HepG2 (cell line): Measurements from ENCODE around the gene FGD2. TPM values are rescaled to one million over a fixed set of nuclear protein-coding genes. Genes with fewer than 3 reads are reported as not detected.

Source experiments
- ATAC-seq: fragments of 200-7000 bp; cut with Tn5 transposase; 3 replicates; pipeline ENCODE4 v1.9.1; 2020; ENCODE audit warnings: mild to moderate bottlenecking, moderate library complexity
- BruUV-seq: library from RNA; stranded (reverse); fragments of 400-500 nt; replicated peaks from 2 replicates; lab custom pipeline; 2021; lab: Mats Ljungman, UMichigan
- CTCF ChIA-PET: fragments of 300-600 bp; formaldehyde crosslinking; extraction: SDS; loops from one replicate; lab custom pipeline; 2021; ENCODE audit warnings: low total read pairs, inconsistent platforms, low intra/inter-chr PET ratio; lab: Yijun Ruan, JAX
- POLR2A ChIA-PET: fragments of 350-600 bp; sonication (Branson Sonifier 250); formaldehyde crosslinking; loops from one replicate; lab custom pipeline; 2020; ENCODE audit warnings: antibody characterized with exemption, inconsistent platforms; lab: Yijun Ruan, JAX
- DNase-seq: peaks from one replicate; pipeline ENCODE4 v3.0.0-alpha.2; 2015; ENCODE audit warnings: low spot score
- FAIRE-seq: peaks from 3 replicates; lab custom pipeline; 2011; peaks lifted over from hg19 to GRCh38; lab: Jason Lieb, UNC
- H2AFZ ChIP-seq: one replicate; pipeline ENCODE4 v1.6.1; 2011; ENCODE audit warnings: low read length, inconsistent platforms
- H3K27ac ChIP-seq: fragments of 300-600 bp; 3 replicates; pipeline ENCODE4 v1.8.0; 2011; ENCODE audit warnings: mixed run types, mild to moderate bottlenecking, mixed read lengths, low read length, inconsistent platforms; ENCODE audit not compliant: insufficient read depth; ENCODE audit errors: extremely low read length
- H3K27me3 ChIP-seq, 2 experiments: fragments of 200-600 bp in 1 of 2; 2 replicates in 1 of 2; 3 replicates in 1 of 2; pipeline versions ENCODE4 v1.6.0 to v1.8.0; 2011; ENCODE audit warnings: low read length in 2 of 2, mild to moderate bottlenecking in 2 of 2, moderate library complexity in 2 of 2, inconsistent platforms in 1 of 2; ENCODE audit not compliant: insufficient read depth in 2 of 2, control insufficient read depth in 1 of 2
- H3K36me3 ChIP-seq, 2 experiments: fragments of 200-600 bp in 1 of 2; replicated peaks in 1 of 2; 2 replicates in 1 of 2; 3 replicates in 1 of 2; pipeline versions ENCODE4 v1.5.1 to v1.8.0; 2011; ENCODE audit warnings: low read length in 2 of 2, inconsistent platforms in 1 of 2; ENCODE audit not compliant: insufficient read depth in 2 of 2, control insufficient read depth in 1 of 2
- H3K4me1 ChIP-seq: 2 replicates; pipeline ENCODE4 v1.5.1; 2012; ENCODE audit warnings: low read length, inconsistent platforms; ENCODE audit not compliant: insufficient read depth
- H3K4me2 ChIP-seq: 2 replicates; pipeline ENCODE4 v1.6.0; 2011; ENCODE audit warnings: low read depth, low read length, inconsistent platforms
- H3K4me3 ChIP-seq, 3 experiments: fragments of 200-600 bp in 1 of 3; sonication (generic), shearing (Covaris generic) in 1 of 3; replicated peaks in 1 of 3; 2 replicates each; pipeline ENCODE4 v1.5.1; 2011 to 2016; ENCODE audit warnings: low read length in 3 of 3, inconsistent platforms in 2 of 3, low read depth in 2 of 3, mild to moderate bottlenecking in 2 of 3, control low read depth in 1 of 3, mixed read lengths in 1 of 3; ENCODE audit not compliant: insufficient read depth in 1 of 3
- H3K79me2 ChIP-seq: one replicate; pipeline ENCODE4 v1.6.1; 2011; ENCODE audit warnings: low read length, inconsistent platforms; ENCODE audit not compliant: insufficient read depth
- H3K9ac ChIP-seq: 2 replicates; pipeline ENCODE4 v1.6.0; 2011; ENCODE audit warnings: mild to moderate bottlenecking, low read depth, low read length, inconsistent platforms; ENCODE audit not compliant: insufficient read depth
- H3K9me3 ChIP-seq: 2 replicates; pipeline ENCODE4 v1.5.1; 2012; ENCODE audit warnings: mild to moderate bottlenecking, low read length
- H4K20me1 ChIP-seq: 2 replicates; pipeline ENCODE4 v1.6.0; 2011; ENCODE audit warnings: inconsistent platforms, mild to moderate bottlenecking, low read length, moderate library complexity; ENCODE audit not compliant: insufficient read depth
- GPN1 ChIP-seq: sonication (generic); formaldehyde crosslinking; IDR thresholded peaks from 2 replicates; pipeline ENCODE4 v1.5.1; 2020; ENCODE audit warnings: missing genetic modification reagents, borderline replicate concordance
- ISL2 ChIP-seq: sonication (generic); formaldehyde crosslinking; IDR thresholded peaks from 2 replicates; pipeline ENCODE4 v1.5.0; 2020; ENCODE audit warnings: missing genetic modification reagents
- SOX5 ChIP-seq: IDR thresholded peaks from 2 replicates; pipeline ENCODE4 v1.6.1; 2016; ENCODE audit warnings: borderline replicate concordance
- ZNF569 ChIP-seq: sonication (generic); formaldehyde crosslinking; IDR thresholded peaks from 2 replicates; pipeline ENCODE4 v1.5.0; 2020; ENCODE audit warnings: mild to moderate bottlenecking, missing genetic modification reagents, moderate library complexity, borderline replicate concordance
- ZNF792 ChIP-seq: IDR thresholded peaks from 2 replicates; pipeline ENCODE4 v1.6.1; 2016
- WGBS: methylation state at CpG from one replicate; pipeline ENCODE4 v1.1.6; 2017; ENCODE audit warnings: low lambda C conversion rate; 5-methylcytosine and 5-hydroxymethylcytosine counted together
- in situ Hi-C: cut with HindIII; loops from 2 replicates; pipeline ENCODE4 v1.10.0; 2017; ENCODE audit warnings: low pct_unique_long_range_greater_than_20kb; ENCODE audit not compliant: extremely low pct_ligation_motif_present
- intact Hi-C: fragments of 100-400 bp; cut with micrococcal nuclease; formaldehyde crosslinking; loops from one replicate; pipeline ENCODE4 v1.10.0; 2022; ENCODE audit not compliant: unreplicated experiment
- polyA plus RNA-seq, 8 experiments: library from polyadenylated mRNA; depleted of rRNA in 3 of 8; stranded (reverse) in 7 of 8; unstranded in 1 of 8; fragments of >200 nt; fragmentation: Illumina TruSeq in 4 of 8; extraction: Trizol in 4 of 8; gene quantifications; 2 replicates each; pipeline versions ENCODE4 v1.2.1 to v1.2.3, GENCODE V29; 2011 to 2016; ENCODE audit warnings: low read depth in 4 of 8, missing spikeins in 1 of 8, mixed read lengths in 1 of 8; ENCODE audit not compliant: insufficient read depth in 1 of 8
- total RNA-seq, 5 experiments: library from RNA; depleted of rRNA; stranded (reverse); fragments of >200 nt; fragmentation: Illumina TruSeq; extraction: Trizol; gene quantifications; 2 replicates each; pipeline ENCODE4 v1.2.3, GENCODE V29; 2016; ENCODE audit warnings: low read depth in 1 of 5
- TF ChIP-seq, protein P1 (sequence below): sonication (generic); formaldehyde crosslinking; IDR thresholded peaks from 2 replicates; pipeline ENCODE4 v1.8.0; 2022; ENCODE audit warnings: mild to moderate bottlenecking, missing genetic modification reagents, borderline replicate concordance
- TF ChIP-seq, protein P2 (sequence below): sonication (generic); formaldehyde crosslinking; IDR thresholded peaks from 2 replicates; pipeline ENCODE4 v1.5.0; 2020; ENCODE audit warnings: mild to moderate bottlenecking, missing genetic modification reagents, moderate library complexity
- TF ChIP-seq, protein P3 (sequence below): sonication (generic); formaldehyde crosslinking; IDR thresholded peaks from 2 replicates; pipeline ENCODE4 v1.5.0; 2020; ENCODE audit warnings: missing genetic modification reagents, mild to moderate bottlenecking, borderline replicate concordance
- TF ChIP-seq, protein P4 (sequence below): sonication (generic); formaldehyde crosslinking; IDR thresholded peaks from 2 replicates; pipeline ENCODE4 v1.4.0; 2020; ENCODE audit warnings: mild to moderate bottlenecking, missing genetic modification reagents

The FGD2 gene
- total and polyA plus RNA-seq, 2 of the 13 experiments (the other 11 are each of a cell fraction or from before 2014, with no cell fraction given), result not detected

DNA sequence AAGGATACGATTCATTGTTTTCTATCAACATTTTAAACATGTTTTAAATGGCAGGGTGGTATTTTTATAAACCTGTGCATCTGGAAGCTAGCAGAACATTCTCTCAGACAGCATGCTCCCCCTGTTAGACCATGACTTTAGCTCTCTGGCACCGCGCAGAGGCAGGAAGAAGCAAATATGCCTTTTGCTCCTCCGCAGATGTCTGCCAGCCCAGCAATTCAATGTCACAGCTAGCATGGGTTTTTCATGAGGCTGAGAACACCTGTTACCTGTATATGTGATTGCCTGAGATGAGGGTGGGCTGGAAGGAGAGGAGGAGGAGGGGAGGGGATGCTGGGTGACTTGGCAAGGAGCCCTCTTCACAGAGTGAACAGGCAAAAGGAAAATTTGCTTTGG lies 26.1 kb upstream of the FGD2 start:
- Histone ChIP-seq H3K4me2 (no peak overlapping the region), H4K20me1 (no peaks in the 10 kb centered on the region; the same call in none of the 2 replicates), H3K4me1 (peaks cover 14% of the 10 kb centered on the region), H3K36me3 (peaks cover 42 to 63% of the 10 kb centered on the region in 2 experiments), H3K4me3 (no peak overlapping the region), H3K9ac (no peak overlapping the region), H3K9me3 (no peaks in the 10 kb centered on the region), H3K27ac (no peak overlapping the region), H2AFZ (no peak overlapping the region), H3K79me2 (peaks cover 40% of the 10 kb centered on the region), H3K27me3 (no peaks in the 10 kb centered on the region)
- WGBS, result 91% methylated on average over 4 of the region's 4 CpGs
- FAIRE-seq (peak; percentile 18), ATAC-seq (no peak), DNase-seq (no peak)
- ChIA-PET POLR2A (no interaction called here), CTCF (no interaction called here)
- no TSS peak for BruUV-seq
- TF ChIP-seq, protein P1, sequence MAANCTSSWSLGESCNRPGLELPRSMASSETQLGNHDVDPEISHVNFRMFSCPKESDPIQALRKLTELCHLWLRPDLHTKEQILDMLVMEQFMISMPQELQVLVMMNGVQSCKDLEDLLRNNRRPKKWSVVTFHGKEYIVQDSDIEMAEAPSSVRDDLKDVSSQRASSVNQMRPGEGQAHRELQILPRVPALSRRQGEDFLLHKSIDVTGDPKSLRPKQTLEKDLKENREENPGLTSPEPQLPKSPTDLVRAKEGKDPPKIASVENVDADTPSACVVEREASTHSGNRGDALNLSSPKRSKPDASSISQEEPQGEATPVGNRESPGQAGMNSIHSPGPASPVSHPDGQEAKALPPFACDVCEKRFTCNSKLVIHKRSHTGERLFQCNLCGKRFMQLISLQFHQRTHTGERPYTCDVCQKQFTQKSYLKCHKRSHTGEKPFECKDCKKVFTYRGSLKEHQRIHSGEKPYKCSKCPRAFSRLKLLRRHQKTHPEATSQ (CRISPR knock-in tag), result no peak
- TF ChIP-seq, protein P2, sequence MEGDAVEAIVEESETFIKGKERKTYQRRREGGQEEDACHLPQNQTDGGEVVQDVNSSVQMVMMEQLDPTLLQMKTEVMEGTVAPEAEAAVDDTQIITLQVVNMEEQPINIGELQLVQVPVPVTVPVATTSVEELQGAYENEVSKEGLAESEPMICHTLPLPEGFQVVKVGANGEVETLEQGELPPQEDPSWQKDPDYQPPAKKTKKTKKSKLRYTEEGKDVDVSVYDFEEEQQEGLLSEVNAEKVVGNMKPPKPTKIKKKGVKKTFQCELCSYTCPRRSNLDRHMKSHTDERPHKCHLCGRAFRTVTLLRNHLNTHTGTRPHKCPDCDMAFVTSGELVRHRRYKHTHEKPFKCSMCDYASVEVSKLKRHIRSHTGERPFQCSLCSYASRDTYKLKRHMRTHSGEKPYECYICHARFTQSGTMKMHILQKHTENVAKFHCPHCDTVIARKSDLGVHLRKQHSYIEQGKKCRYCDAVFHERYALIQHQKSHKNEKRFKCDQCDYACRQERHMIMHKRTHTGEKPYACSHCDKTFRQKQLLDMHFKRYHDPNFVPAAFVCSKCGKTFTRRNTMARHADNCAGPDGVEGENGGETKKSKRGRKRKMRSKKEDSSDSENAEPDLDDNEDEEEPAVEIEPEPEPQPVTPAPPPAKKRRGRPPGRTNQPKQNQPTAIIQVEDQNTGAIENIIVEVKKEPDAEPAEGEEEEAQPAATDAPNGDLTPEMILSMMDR (CRISPR knock-in tag), result 0 out of 2 replicates have a peak, but pooled peaks have one; percentile 14
- in situ Hi-C loops (no loop called here), intact Hi-C loops (no loop called here)

DNA sequence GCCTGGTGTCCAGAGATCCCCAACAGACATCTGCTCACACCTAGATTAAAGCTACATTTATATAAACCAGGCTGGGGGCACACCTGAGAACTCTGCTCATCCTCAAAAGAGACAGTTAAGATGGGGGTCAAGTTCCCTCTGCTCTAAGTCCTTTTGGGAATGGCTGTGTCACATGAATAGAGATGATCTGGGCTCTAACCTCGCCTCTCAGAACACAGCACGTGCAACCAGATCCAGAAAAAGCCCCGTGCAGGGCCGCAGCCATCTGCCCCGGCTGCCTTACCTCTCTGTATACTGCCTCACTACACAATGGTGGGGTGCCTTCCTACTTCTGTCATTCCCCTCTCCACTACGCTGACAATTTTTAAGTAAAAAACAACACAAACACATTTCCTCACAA lies 25.3 kb upstream of the FGD2 start:
- Histone ChIP-seq H3K4me1 (peaks cover 21% of the 10 kb centered on the region), H3K9me3 (no peaks in the 10 kb centered on the region), H3K79me2 (peaks cover 48% of the 10 kb centered on the region), H2AFZ (no peak overlapping the region), H3K9ac (no peak overlapping the region), H3K27me3 (no peaks in the 10 kb centered on the region; a peak in 1 of 5 replicates), H3K4me2 (no peak overlapping the region), H4K20me1 (peaks cover 6% of the 10 kb centered on the region), H3K27ac (no peak overlapping the region), H3K36me3 (peaks cover 38 to 56% of the 10 kb centered on the region in 2 experiments), H3K4me3 (no peak overlapping the region)
- BruUV-seq, result no TSS peak
- 93% methylated on average over 5 of the region's 6 CpGs for WGBS
- ATAC-seq, result no peak
- in situ Hi-C loops (no loop called here), intact Hi-C loops (no loop called here)
- no peak for FAIRE-seq
- DNase-seq, result no peak
- CTCF ChIA-PET, result no interaction called here
- POLR2A ChIA-PET, result no interaction called here
- TF ChIP-seq SOX5 (CRISPR knock-in tag) (no peak), ZNF569 (CRISPR knock-in tag) (no peak), ZNF792 (CRISPR knock-in tag) (no peak), GPN1 (CRISPR knock-in tag) (no peak), ISL2 (CRISPR knock-in tag) (no peak)
- TF ChIP-seq, protein P3, sequence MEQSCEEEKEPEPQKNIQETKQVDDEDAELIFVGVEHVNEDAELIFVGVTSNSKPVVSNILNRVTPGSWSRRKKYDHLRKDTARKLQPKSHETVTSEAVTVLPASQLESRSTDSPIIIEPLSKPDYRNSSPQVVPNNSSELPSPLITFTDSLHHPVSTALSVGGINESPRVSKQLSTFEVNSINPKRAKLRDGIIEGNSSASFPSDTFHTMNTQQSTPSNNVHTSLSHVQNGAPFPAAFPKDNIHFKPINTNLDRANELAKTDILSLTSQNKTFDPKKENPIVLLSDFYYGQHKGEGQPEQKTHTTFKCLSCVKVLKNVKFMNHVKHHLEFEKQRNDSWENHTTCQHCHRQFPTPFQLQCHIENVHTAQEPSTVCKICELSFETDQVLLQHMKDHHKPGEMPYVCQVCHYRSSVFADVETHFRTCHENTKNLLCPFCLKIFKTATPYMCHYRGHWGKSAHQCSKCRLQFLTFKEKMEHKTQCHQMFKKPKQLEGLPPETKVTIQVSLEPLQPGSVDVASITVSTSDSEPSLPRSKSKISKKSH (CRISPR knock-in tag), result no peak
- TF ChIP-seq, protein P4, sequence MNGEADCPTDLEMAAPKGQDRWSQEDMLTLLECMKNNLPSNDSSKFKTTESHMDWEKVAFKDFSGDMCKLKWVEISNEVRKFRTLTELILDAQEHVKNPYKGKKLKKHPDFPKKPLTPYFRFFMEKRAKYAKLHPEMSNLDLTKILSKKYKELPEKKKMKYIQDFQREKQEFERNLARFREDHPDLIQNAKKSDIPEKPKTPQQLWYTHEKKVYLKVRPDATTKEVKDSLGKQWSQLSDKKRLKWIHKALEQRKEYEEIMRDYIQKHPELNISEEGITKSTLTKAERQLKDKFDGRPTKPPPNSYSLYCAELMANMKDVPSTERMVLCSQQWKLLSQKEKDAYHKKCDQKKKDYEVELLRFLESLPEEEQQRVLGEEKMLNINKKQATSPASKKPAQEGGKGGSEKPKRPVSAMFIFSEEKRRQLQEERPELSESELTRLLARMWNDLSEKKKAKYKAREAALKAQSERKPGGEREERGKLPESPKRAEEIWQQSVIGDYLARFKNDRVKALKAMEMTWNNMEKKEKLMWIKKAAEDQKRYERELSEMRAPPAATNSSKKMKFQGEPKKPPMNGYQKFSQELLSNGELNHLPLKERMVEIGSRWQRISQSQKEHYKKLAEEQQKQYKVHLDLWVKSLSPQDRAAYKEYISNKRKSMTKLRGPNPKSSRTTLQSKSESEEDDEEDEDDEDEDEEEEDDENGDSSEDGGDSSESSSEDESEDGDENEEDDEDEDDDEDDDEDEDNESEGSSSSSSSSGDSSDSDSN (CRISPR knock-in tag), result no peak
